Muscle layer of duodenum (tissue), 2 donors: ENCODE data around the gene ANKRD12.

Experiments used
- H3K27ac ChIP-seq: one replicate; pipeline ENCODE4 v1.7.0; 2013; ENCODE audit warnings: mild to moderate bottlenecking, low read length
- H3K27me3 ChIP-seq: one replicate; pipeline ENCODE4 v1.7.0; 2013; ENCODE audit warnings: low read depth, mild to moderate bottlenecking, control low read depth, low read length
- H3K36me3 ChIP-seq, 2 donors: one replicate each; pipeline ENCODE4 v1.7.0; 2013; ENCODE audit warnings: low read length in 2 of 2, control low read depth in 1 of 2, mild to moderate bottlenecking in 1 of 2; ENCODE audit not compliant: insufficient read depth in 2 of 2, control insufficient read depth in 1 of 2
- H3K4me1 ChIP-seq, 2 donors: one replicate each; pipeline ENCODE4 v1.7.0; 2013; ENCODE audit warnings: low read length in 2 of 2, mild to moderate bottlenecking in 2 of 2, control low read depth in 1 of 2, moderate library complexity in 1 of 2; ENCODE audit not compliant: insufficient read depth in 2 of 2, control insufficient read depth in 1 of 2
- H3K4me3 ChIP-seq, 2 donors: one replicate each; pipeline ENCODE4 v1.7.0; 2013; ENCODE audit warnings: low read length in 2 of 2, low read depth in 1 of 2, mild to moderate bottlenecking in 1 of 2
- H3K9me3 ChIP-seq, 2 donors: one replicate each; pipeline ENCODE4 v1.7.0; 2013; ENCODE audit warnings: low read length in 2 of 2, control low read depth in 1 of 2, mild to moderate bottlenecking in 1 of 2; ENCODE audit not compliant: control insufficient read depth in 1 of 2
- donor health status: healthy.

Gene ANKRD12

DNA sequence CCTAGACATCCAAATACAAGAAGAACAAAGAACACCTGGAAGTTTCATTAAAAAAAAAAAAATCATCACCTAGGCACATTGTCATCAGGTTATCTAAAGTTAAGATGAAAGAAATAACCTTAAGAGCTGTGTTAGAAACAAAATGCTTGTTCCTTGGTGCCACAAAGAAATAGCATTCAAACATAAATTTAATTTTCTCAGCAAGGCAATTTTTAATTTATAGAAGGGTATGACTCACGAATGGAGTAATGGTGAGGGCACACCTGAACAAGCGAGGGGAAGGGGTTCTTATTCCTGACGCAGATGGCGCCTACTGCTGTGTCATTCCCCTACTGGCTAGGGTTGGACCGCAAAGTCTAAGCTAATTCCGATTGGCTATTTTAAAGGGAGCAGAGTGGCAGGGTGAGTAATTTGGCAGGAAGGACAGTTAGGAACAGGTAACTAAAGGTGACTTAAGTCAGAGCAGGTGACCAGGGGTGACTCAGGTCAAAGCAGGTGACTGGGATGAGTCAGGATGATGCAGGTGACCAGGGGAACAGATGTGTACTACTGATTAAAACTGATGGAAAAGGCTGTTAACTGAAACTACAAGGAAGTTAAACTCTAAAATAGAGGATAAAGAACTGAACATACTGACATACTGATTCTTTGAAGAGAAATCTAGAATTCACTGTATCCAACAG, 167.9 kb downstream of the ANKRD12 start:
- Histone ChIP-seq H3K36me3 (no peaks in the 10 kb centered on the region), H3K9me3 (peaks cover 0 to 7% of the 10 kb centered on the region in 2 donors), H3K27ac (no peak overlapping the region), H3K27me3 (no peaks in the 10 kb centered on the region), H3K4me3 (no peak overlapping the region), H3K4me1 (no peaks in the 10 kb centered on the region)

DNA sequence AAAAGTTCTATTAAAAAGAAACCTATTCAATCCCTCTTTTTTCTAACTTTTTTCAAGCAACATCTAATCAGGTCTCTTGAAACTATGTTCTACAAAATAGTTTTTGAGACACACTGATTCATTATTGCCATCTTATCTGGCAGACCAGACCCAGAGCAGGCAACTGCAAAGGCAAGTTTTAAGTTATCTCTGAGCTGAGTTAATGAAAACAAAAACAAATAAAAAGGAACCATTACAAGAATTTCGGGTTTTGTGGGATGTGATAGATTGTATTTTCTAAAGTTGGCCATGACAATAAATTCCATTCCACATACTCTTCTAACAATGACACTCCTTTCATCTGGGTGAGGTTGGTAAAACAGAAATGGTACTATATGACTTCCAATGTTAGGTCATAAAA, 182.8 kb downstream of the ANKRD12 start:
- no peaks in the 10 kb centered on the region for H3K27me3 ChIP-seq
- peaks cover 0 to 2% of the 10 kb centered on the region in 2 donors for H3K9me3 ChIP-seq
- H3K36me3 ChIP-seq = no peaks in the 10 kb centered on the region
- no peak overlapping the region for H3K27ac ChIP-seq
- no peaks in the 10 kb centered on the region for H3K4me1 ChIP-seq
- H3K4me3 ChIP-seq = no peak overlapping the region

DNA sequence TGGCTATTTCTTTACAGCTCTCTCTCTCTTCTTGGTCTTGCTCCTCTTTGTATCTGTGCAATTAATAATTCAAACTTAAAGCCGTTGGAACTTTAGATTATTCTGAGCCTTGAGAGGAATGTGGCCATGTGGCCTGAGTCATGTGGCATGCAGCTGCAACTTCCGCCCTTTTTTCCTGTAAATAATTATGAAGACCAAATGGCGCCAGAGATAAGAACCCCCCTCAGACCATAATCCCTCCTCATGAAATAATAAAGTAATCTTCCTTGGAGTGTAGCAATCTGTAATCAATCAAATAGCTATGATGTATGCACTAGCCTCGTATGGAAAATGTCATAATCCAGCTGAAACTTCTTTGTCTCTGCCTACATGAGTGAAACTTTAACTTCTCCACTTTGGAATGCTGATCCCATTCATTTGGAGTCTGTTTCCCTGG, 184.5 kb downstream of the ANKRD12 start:
- Histone ChIP-seq H3K27me3 (no peaks in the 10 kb centered on the region), H3K27ac (no peak overlapping the region), H3K36me3 (no peaks in the 10 kb centered on the region), H3K4me3 (no peak overlapping the region), H3K9me3 (peaks cover 0 to 2% of the 10 kb centered on the region in 2 donors), H3K4me1 (no peaks in the 10 kb centered on the region)

DNA sequence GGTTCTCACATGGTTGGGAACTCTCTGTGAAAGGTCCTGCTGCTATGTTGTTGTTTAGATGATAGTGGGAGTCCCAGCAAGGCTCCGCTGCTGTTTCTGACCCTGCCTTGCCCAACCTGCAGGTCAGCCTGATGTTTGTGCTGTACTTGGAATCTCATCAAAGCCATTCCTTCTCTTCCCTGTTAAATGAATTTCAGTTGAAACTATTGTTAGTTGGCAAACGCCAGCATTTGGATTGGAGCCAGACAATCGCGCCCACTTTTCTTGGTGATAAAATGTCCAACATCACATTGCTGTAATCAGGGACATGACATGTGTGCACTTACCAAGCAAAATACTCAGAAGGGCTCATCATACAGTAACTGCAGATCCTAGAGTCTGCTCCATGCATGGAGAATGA, 185.2 kb downstream of the ANKRD12 start:
- Histone ChIP-seq H3K36me3 (no peaks in the 10 kb centered on the region), H3K27me3 (no peaks in the 10 kb centered on the region), H3K4me3 (no peak overlapping the region), H3K27ac (no peak overlapping the region), H3K9me3 (peaks cover 0 to 2% of the 10 kb centered on the region in 2 donors), H3K4me1 (no peaks in the 10 kb centered on the region)

DNA sequence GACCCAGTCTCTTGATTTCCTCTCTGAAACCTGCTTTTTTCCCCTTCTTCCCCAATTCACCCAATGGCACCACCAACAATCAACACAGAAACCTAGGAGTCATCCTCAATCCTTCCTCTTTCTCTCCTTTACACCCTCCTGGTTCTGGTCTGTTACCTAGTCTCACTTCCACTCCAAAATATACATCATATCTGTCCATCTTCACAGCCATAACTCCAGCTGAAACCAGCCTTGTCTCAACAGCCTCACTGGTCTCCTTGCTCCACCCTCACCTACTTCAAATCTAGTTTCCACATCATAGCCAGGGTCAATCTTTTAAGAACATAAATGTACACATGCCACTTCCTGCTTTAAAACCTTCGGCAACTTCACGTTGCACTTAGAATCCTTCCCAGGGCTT, 186.2 kb downstream of the ANKRD12 start:
- Histone ChIP-seq H3K4me1 (no peaks in the 10 kb centered on the region), H3K27me3 (no peaks in the 10 kb centered on the region), H3K9me3 (peaks cover 0 to 3% of the 10 kb centered on the region in 2 donors), H3K4me3 (no peak overlapping the region), H3K27ac (no peak overlapping the region), H3K36me3 (no peaks in the 10 kb centered on the region)

DNA sequence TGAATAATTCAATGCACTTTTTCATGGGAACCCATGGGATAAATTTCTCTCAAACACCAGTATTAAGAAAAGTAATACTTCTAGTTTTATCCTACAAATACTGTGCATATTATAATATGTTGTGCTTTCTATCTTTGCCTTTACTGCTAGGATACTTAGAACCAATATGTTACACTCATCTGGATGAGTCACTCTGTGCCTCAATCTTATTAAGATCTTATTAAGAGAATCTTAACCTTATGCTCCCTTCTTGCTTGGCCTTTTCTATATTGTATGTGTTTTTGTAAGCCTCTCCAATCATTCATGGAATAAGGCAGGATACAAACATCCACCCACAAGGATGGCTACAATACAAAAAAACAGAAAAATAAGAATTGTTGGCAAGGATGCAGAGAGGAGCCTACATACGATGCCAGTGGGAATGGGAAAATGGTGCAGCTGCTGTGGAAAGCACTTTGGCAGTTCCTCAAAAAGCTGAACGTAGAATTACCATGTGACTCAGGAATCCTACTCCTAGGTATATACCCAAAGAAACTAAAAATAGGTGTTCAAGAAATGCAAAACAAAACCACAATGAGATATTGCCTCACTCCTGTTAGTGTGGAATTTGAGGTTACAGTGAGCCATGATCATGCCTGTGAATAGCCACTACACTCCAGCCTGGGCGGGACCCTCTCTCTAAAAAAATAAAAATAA, 187.3 kb downstream of the ANKRD12 start:
- Histone ChIP-seq H3K27me3 (no peaks in the 10 kb centered on the region), H3K4me3 (no peak overlapping the region), H3K27ac (no peak overlapping the region), H3K36me3 (no peaks in the 10 kb centered on the region), H3K4me1 (no peaks in the 10 kb centered on the region), H3K9me3 (peaks cover 0 to 8% of the 10 kb centered on the region in 2 donors)

DNA sequence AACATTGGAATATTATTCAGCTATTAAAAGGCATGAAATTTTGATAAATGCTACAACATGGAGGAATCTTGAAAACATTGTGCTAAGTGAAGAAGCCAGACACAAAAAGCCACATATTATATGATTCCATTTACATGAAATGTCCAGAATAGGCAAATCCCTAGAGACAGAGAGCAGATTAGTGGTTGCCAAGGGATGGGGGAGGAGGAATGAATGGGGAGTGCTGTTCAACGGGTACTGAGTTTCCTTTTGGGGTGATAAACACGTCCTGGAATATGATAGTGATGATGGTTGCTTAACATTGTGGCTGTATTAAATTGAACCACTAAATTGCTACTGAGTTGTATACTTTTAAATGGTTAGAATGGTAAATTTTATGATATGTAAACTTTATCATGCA, 189.1 kb downstream of the ANKRD12 start:
- H3K9me3 ChIP-seq = peaks cover 0 to 5% of the 10 kb centered on the region in 2 donors
- no peaks in the 10 kb centered on the region for H3K4me1 ChIP-seq
- H3K27me3 ChIP-seq = no peaks in the 10 kb centered on the region
- H3K36me3 ChIP-seq = no peaks in the 10 kb centered on the region
- H3K27ac ChIP-seq = no peak overlapping the region
- H3K4me3 ChIP-seq = no peak overlapping the region

DNA sequence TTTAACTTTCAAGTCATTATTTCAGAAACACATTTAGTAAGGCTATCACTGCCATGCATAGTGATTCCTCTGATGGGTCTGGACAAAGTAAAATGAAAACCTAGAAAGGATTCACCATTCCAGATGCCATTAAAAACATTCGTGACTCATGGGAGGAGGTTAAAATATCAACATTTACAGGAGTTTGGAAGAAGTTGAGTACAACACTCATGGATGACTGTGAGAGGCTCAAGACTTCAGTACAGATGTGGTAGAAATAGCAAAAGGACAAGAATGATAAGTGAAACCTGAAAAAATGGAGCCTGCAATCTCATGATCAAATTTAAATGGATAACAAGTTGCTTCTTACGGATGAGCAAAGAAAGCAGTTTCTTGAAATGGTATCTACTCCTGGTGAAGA, 192.2 kb downstream of the ANKRD12 start:
- H3K36me3 ChIP-seq = no peaks in the 10 kb centered on the region
- no peak overlapping the region for H3K4me3 ChIP-seq
- H3K27me3 ChIP-seq = no peaks in the 10 kb centered on the region
- H3K9me3 ChIP-seq = peaks cover 0 to 5% of the 10 kb centered on the region in 2 donors
- no peak overlapping the region for H3K27ac ChIP-seq
- H3K4me1 ChIP-seq = no peaks in the 10 kb centered on the region

DNA sequence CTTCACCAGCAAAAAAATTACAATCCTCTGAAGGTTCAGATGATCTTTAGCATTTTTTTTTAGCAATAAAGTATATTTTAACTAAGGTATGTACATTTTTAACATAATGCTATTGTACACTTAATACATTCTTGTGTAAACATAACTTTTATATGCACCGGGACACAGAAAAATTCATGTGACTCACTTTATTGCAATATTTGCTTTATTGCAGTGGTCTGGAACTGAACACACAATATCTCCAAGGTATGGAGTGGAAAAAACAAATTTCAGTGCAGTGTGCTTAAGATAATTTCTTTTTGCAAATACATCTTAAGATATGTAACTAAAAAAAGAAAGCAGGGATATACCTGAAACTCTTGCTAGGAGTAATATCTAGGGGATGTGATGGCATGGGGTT, 192.9 kb downstream of the ANKRD12 start:
- H3K4me1 ChIP-seq = no peaks in the 10 kb centered on the region
- peaks cover 0 to 5% of the 10 kb centered on the region in 2 donors for H3K9me3 ChIP-seq
- H3K4me3 ChIP-seq = no peak overlapping the region
- no peak overlapping the region for H3K27ac ChIP-seq
- H3K27me3 ChIP-seq = no peaks in the 10 kb centered on the region
- no peaks in the 10 kb centered on the region for H3K36me3 ChIP-seq

DNA sequence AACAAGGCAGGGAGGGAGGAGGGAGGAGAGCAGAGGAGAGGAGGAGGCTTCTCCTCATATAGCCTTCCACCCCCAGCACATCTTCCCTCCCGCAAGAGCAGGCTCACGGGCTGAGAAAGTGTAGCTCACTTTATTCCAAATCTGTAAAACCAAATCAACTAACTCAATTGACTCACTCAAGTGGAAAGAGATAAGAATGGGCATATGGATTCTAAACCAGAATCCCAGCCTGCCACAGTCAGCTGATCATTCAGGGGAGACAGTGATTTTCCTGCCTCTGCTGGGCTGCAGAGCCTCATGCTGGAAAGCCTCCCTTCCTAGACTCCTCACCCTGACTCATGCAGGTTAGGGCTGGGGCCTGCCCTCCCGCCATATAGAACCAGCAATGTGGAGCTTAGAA, 193.8 kb downstream of the ANKRD12 start:
- H3K27ac ChIP-seq = no peak overlapping the region
- peaks cover 0 to 5% of the 10 kb centered on the region in 2 donors for H3K9me3 ChIP-seq
- peaks cover 0 to under 1% of the 10 kb centered on the region in 2 donors for H3K4me1 ChIP-seq
- H3K4me3 ChIP-seq = no peak overlapping the region
- H3K36me3 ChIP-seq = no peaks in the 10 kb centered on the region
- H3K27me3 ChIP-seq = no peaks in the 10 kb centered on the region

DNA sequence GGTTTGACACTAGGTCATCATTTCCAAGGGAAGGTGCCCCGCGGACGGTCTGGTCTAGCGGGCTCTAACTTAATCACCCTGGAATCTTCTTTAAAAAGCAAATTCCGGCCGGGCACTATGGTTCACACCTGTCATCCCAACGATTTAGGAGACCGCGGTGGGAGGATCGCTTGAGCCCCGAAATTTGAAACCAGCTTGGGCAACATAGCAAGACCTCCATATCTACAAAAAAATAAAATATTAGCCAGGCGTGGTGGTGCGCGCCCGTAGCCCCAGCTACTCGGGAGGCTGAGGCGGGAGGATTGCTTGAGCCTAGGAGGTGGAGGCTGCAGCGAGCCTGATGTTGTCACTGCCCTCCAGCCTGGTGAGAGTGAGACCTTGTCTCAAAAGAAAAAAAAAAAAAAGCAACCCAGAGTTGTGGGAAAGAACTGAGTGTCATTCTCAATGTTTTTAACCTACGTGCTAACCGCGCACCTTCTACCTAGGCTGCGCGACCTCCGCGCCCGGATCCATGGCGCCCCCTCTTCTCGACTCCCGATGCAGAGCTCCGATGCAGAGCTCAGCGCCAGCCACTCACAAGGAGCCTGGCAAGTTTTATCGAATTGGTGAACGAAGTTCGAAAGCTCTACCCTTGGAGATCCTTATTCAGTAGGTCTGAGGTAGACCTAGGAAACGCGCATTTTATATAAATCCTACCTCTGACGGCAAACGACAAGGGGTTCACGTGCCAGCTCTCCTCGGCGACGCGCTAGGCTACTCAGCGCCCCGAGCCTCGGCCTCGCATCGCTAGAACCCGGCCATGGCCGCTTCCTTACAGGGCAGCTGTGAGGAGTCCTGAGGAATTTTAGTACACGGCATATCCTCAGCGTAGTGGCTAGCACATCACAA, 197.1 kb downstream of the ANKRD12 start:
- Histone ChIP-seq H3K27me3 (no peaks in the 10 kb centered on the region), H3K27ac (peak overlapping the region; percentile 57), H3K4me3 (peak overlapping the region; percentile 80 to 86), H3K36me3 (peaks cover 6 to 8% of the 10 kb centered on the region in 2 donors), H3K9me3 (no peaks in the 10 kb centered on the region), H3K4me1 (peaks cover 0 to 3% of the 10 kb centered on the region in 2 donors)
